HepG2 (cell line): ENCODE measurements around the gene LRRC4. TPM values are rescaled to one million over a fixed set of nuclear protein-coding genes. Genes with fewer than 3 reads are reported as not detected.

Experiments used
- ATAC-seq: fragments of 200-7000 bp; cut with Tn5 transposase; 3 replicates; pipeline ENCODE4 v1.9.1; 2020; ENCODE audit warnings: mild to moderate bottlenecking, moderate library complexity
- BruUV-seq: library from RNA; stranded (reverse); fragments of 400-500 nt; replicated peaks from 2 replicates; lab custom pipeline; 2021; lab: Mats Ljungman, UMichigan
- CTCF ChIA-PET: fragments of 300-600 bp; formaldehyde crosslinking; extraction: SDS; loops from one replicate; lab custom pipeline; 2021; ENCODE audit warnings: low total read pairs, inconsistent platforms, low intra/inter-chr PET ratio; lab: Yijun Ruan, JAX
- POLR2A ChIA-PET: fragments of 350-600 bp; sonication (Branson Sonifier 250); formaldehyde crosslinking; loops from one replicate; lab custom pipeline; 2020; ENCODE audit warnings: antibody characterized with exemption, inconsistent platforms; lab: Yijun Ruan, JAX
- DNase-seq: peaks from one replicate; pipeline ENCODE4 v3.0.0-alpha.2; 2015; ENCODE audit warnings: low spot score
- FAIRE-seq: peaks from 3 replicates; lab custom pipeline; 2011; peaks lifted over from hg19 to GRCh38; lab: Jason Lieb, UNC
- H2AFZ ChIP-seq: one replicate; pipeline ENCODE4 v1.6.1; 2011; ENCODE audit warnings: low read length, inconsistent platforms
- H3K27ac ChIP-seq: fragments of 300-600 bp; 3 replicates; pipeline ENCODE4 v1.8.0; 2011; ENCODE audit warnings: mixed run types, mild to moderate bottlenecking, mixed read lengths, low read length, inconsistent platforms; ENCODE audit not compliant: insufficient read depth; ENCODE audit errors: extremely low read length
- H3K27me3 ChIP-seq, 2 experiments: fragments of 200-600 bp in 1 of 2; 2 replicates in 1 of 2; 3 replicates in 1 of 2; pipeline versions ENCODE4 v1.6.0 to v1.8.0; 2011; ENCODE audit warnings: low read length in 2 of 2, mild to moderate bottlenecking in 2 of 2, moderate library complexity in 2 of 2, inconsistent platforms in 1 of 2; ENCODE audit not compliant: insufficient read depth in 2 of 2, control insufficient read depth in 1 of 2
- H3K36me3 ChIP-seq, 2 experiments: fragments of 200-600 bp in 1 of 2; replicated peaks in 1 of 2; 2 replicates in 1 of 2; 3 replicates in 1 of 2; pipeline versions ENCODE4 v1.5.1 to v1.8.0; 2011; ENCODE audit warnings: low read length in 2 of 2, inconsistent platforms in 1 of 2; ENCODE audit not compliant: insufficient read depth in 2 of 2, control insufficient read depth in 1 of 2
- H3K4me1 ChIP-seq: 2 replicates; pipeline ENCODE4 v1.5.1; 2012; ENCODE audit warnings: low read length, inconsistent platforms; ENCODE audit not compliant: insufficient read depth
- H3K4me2 ChIP-seq: 2 replicates; pipeline ENCODE4 v1.6.0; 2011; ENCODE audit warnings: low read depth, low read length, inconsistent platforms
- H3K4me3 ChIP-seq, 3 experiments: fragments of 200-600 bp in 1 of 3; sonication (generic), shearing (Covaris generic) in 1 of 3; replicated peaks in 1 of 3; 2 replicates each; pipeline ENCODE4 v1.5.1; 2011 to 2016; ENCODE audit warnings: low read length in 3 of 3, inconsistent platforms in 2 of 3, low read depth in 2 of 3, mild to moderate bottlenecking in 2 of 3, control low read depth in 1 of 3, mixed read lengths in 1 of 3; ENCODE audit not compliant: insufficient read depth in 1 of 3
- H3K79me2 ChIP-seq: one replicate; pipeline ENCODE4 v1.6.1; 2011; ENCODE audit warnings: low read length, inconsistent platforms; ENCODE audit not compliant: insufficient read depth
- H3K9ac ChIP-seq: 2 replicates; pipeline ENCODE4 v1.6.0; 2011; ENCODE audit warnings: mild to moderate bottlenecking, low read depth, low read length, inconsistent platforms; ENCODE audit not compliant: insufficient read depth
- H3K9me3 ChIP-seq: 2 replicates; pipeline ENCODE4 v1.5.1; 2012; ENCODE audit warnings: mild to moderate bottlenecking, low read length
- H4K20me1 ChIP-seq: 2 replicates; pipeline ENCODE4 v1.6.0; 2011; ENCODE audit warnings: inconsistent platforms, mild to moderate bottlenecking, low read length, moderate library complexity; ENCODE audit not compliant: insufficient read depth
- CBX5 ChIP-seq: sonication (generic); formaldehyde crosslinking; IDR thresholded peaks from 2 replicates; pipeline ENCODE4 v1.4.0; 2020; ENCODE audit warnings: missing genetic modification reagents, borderline replicate concordance
- KDM1A ChIP-seq: IDR thresholded peaks from 2 replicates; pipeline ENCODE4 v1.6.1; 2016; ENCODE audit warnings: missing compliant biosample characterization
- KDM5A ChIP-seq: fragments of 200-600 bp; sonication (generic); IDR thresholded peaks from 2 replicates; pipeline ENCODE4 v1.7.0; 2018; ENCODE audit warnings: antibody characterized with exemption, mild to moderate bottlenecking, low read length, borderline replicate concordance
- POLR2AphosphoS2 ChIP-seq: IDR thresholded peaks from 2 replicates; pipeline ENCODE4 v1.6.1; 2011; ENCODE audit warnings: low read depth, low read length, improper control_type of control experiment
- RBFOX2 ChIP-seq: fragments of 200-400 bp; formaldehyde crosslinking; IDR thresholded peaks from 2 replicates; pipeline ENCODE4 v1.6.1; 2017; ENCODE audit warnings: low read depth, mild to moderate bottlenecking, low read length
- THYN1 ChIP-seq: sonication (generic); formaldehyde crosslinking; IDR thresholded peaks from 2 replicates; pipeline ENCODE4 v1.8.1; 2023; ENCODE audit warnings: low read depth, mild to moderate bottlenecking, moderate library complexity, missing genetic modification reagents, borderline replicate concordance
- ZFAT ChIP-seq: sonication (generic); formaldehyde crosslinking; conservative IDR thresholded peaks from 2 replicates; pipeline ENCODE4 v1.8.1; 2023; ENCODE audit warnings: missing genetic modification reagents, inconsistent platforms
- ZNF34 ChIP-seq: sonication (generic); formaldehyde crosslinking; IDR thresholded peaks from 2 replicates; pipeline ENCODE4 v1.4.0; 2020; ENCODE audit warnings: mild to moderate bottlenecking, missing genetic modification reagents, borderline replicate concordance
- WGBS: methylation state at CpG from one replicate; pipeline ENCODE4 v1.1.6; 2017; ENCODE audit warnings: low lambda C conversion rate; 5-methylcytosine and 5-hydroxymethylcytosine counted together
- in situ Hi-C: cut with HindIII; loops from 2 replicates; pipeline ENCODE4 v1.10.0; 2017; ENCODE audit warnings: low pct_unique_long_range_greater_than_20kb; ENCODE audit not compliant: extremely low pct_ligation_motif_present
- intact Hi-C: fragments of 100-400 bp; cut with micrococcal nuclease; formaldehyde crosslinking; loops from one replicate; pipeline ENCODE4 v1.10.0; 2022; ENCODE audit not compliant: unreplicated experiment
- polyA plus RNA-seq, 8 experiments: library from polyadenylated mRNA; depleted of rRNA in 3 of 8; stranded (reverse) in 7 of 8; unstranded in 1 of 8; fragments of >200 nt; fragmentation: Illumina TruSeq in 4 of 8; extraction: Trizol in 4 of 8; gene quantifications; 2 replicates each; pipeline versions ENCODE4 v1.2.1 to v1.2.3, GENCODE V29; 2011 to 2016; ENCODE audit warnings: low read depth in 4 of 8, missing spikeins in 1 of 8, mixed read lengths in 1 of 8; ENCODE audit not compliant: insufficient read depth in 1 of 8
- total RNA-seq, 5 experiments: library from RNA; depleted of rRNA; stranded (reverse); fragments of >200 nt; fragmentation: Illumina TruSeq; extraction: Trizol; gene quantifications; 2 replicates each; pipeline ENCODE4 v1.2.3, GENCODE V29; 2016; ENCODE audit warnings: low read depth in 1 of 5

Gene LRRC4
- total and polyA plus RNA-seq, 2 of the 13 experiments (the other 11 are each of a cell fraction or from before 2014, with no cell fraction given), result not detected

GRCh38 chr7:128060018-128060417 is 28.8 kb upstream of the LRRC4 start (continued):
- TF ChIP-seq CBX5 (CRISPR knock-in tag), result no peak
- TF ChIP-seq KDM5A, result no peak
- no peak for TF ChIP-seq RBFOX2

- TF ChIP-seq ZFAT (no peak), THYN1 (CRISPR knock-in tag) (no peak), POLR2AphosphoS2 (no peak), KDM1A (CRISPR knock-in tag) (no peak), ZNF34 (CRISPR knock-in tag) (no peak)
- Histone ChIP-seq H3K9me3 (no peaks in the 10 kb centered on the region), H3K9ac (no peak overlapping the region), H3K27ac (no peak overlapping the region), H3K4me1 (no peaks in the 10 kb centered on the region), H3K4me2 (no peak overlapping the region), H3K27me3 (no peaks in the 10 kb centered on the region), H4K20me1 (no peaks in the 10 kb centered on the region; the same call in 1 of the 2 replicates), H3K79me2 (no peaks in the 10 kb centered on the region), H3K36me3 (peaks cover 11 to 45% of the 10 kb centered on the region in 2 experiments), H3K4me3 (no peak overlapping the region), H2AFZ (no peak overlapping the region)
- ATAC-seq (no peak), FAIRE-seq (no peak), DNase-seq (no peak)
- no TSS peak for BruUV-seq
- in situ Hi-C loops, result no loop called here
- WGBS, result 97% methylated on average over 7 of the region's 7 CpGs
- CTCF ChIA-PET, result no interaction called here
- intact Hi-C loops, result no loop called here
- POLR2A ChIA-PET, result no interaction called here
These were observed 28.1 kb upstream of the LRRC4 start for GRCh38 chr7:128059143-128059988.
